Chondrocyte (in vitro differentiated cells): Measurements from ENCODE around the gene EWSR1. TPM values are rescaled to one million over a fixed set of nuclear protein-coding genes. Genes with fewer than 3 reads are reported as not detected.

Experiments used
- DNase-seq: peaks from one replicate; pipeline ENCODE4 v3.0.0; 2021; ENCODE audit warnings: mixed read lengths, low spot score
- H3K27ac Mint-ChIP-seq: one replicate; pipeline ENCODE4 v1.8.0; 2021; ENCODE audit warnings: mild to moderate bottlenecking, moderate library complexity, mixed read lengths; ENCODE audit not compliant: unreplicated experiment
- H3K27me3 Mint-ChIP-seq: 2 replicates; pipeline ENCODE4 v1.8.0; 2021; ENCODE audit warnings: low read depth, mixed read lengths
- H3K36me3 Mint-ChIP-seq: 2 replicates; pipeline ENCODE4 v1.8.0; 2021; ENCODE audit warnings: low read depth, mixed read lengths
- H3K4me1 Mint-ChIP-seq: 2 replicates; pipeline ENCODE4 v1.8.0; 2021; ENCODE audit warnings: low read depth, mild to moderate bottlenecking, mixed read lengths
- H3K4me3 Mint-ChIP-seq: one replicate; pipeline ENCODE4 v1.8.0; 2021; ENCODE audit warnings: mild to moderate bottlenecking, moderate library complexity, mixed read lengths; ENCODE audit not compliant: unreplicated experiment
- H3K9me3 Mint-ChIP-seq: 2 replicates; pipeline ENCODE4 v1.8.0; 2021; ENCODE audit warnings: low read depth, mixed read lengths
- total RNA-seq: library from RNA; stranded (reverse); gene quantifications from 3 replicates; pipeline ENCODE4 v1.2.1, GENCODE V29; 2021
- TF ChIP-seq, protein P1 (sequence below): fragments of 200-600 bp; sonication (generic); IDR thresholded peaks from 2 replicates; pipeline ENCODE4 v1.5.0; 2021; ENCODE audit warnings: antibody characterized with exemption, mild to moderate bottlenecking, moderate library complexity

EWSR1 gene
- total RNA-seq, 1 donor from 2014 or later: 139 TPM

DNA sequence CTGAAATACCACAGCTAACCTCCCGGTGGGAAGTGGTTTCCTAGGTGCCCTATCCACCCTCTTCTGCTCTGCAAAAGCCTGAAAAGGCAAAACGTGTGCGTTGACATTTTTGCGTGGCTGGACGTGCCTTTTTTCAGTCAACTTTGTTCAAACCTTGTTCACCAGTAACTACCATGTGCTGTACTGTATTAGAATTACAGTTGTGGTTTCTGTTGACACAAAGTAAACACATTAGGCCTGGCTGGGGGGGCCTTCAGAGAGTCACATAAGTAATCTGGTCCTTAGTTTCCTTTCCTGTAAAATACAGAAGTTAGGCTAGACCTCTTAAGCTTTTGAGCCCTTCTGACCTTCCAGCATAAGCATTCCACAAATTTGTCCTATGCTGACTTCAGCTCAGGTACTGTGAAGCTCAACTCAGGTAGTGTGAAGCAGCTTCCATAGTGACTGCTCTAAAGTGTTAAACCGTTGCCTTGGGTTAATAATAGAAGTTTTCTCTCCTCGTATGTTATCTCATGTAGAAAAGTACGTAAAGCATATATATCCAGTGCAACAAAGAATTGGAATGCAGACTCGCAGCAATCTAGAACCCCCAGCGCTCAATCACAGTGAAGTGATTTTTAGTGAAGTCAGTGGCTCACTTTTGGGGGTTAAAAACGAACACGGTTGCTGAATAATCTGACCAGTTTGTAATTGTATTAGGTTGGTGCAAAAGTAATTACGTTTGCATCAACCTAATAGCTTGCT, 1.8 kb downstream of the EWSR1 start:
- TF ChIP-seq, protein P1, sequence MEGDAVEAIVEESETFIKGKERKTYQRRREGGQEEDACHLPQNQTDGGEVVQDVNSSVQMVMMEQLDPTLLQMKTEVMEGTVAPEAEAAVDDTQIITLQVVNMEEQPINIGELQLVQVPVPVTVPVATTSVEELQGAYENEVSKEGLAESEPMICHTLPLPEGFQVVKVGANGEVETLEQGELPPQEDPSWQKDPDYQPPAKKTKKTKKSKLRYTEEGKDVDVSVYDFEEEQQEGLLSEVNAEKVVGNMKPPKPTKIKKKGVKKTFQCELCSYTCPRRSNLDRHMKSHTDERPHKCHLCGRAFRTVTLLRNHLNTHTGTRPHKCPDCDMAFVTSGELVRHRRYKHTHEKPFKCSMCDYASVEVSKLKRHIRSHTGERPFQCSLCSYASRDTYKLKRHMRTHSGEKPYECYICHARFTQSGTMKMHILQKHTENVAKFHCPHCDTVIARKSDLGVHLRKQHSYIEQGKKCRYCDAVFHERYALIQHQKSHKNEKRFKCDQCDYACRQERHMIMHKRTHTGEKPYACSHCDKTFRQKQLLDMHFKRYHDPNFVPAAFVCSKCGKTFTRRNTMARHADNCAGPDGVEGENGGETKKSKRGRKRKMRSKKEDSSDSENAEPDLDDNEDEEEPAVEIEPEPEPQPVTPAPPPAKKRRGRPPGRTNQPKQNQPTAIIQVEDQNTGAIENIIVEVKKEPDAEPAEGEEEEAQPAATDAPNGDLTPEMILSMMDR: no peak
- DNase-seq: no peak
- peaks cover 26% of the 10 kb centered on the region for H3K36me3 Mint-ChIP-seq
- H3K4me1 Mint-ChIP-seq: peaks cover 66% of the 10 kb centered on the region
- no peaks in the 10 kb centered on the region for H3K27me3 Mint-ChIP-seq
- peak overlapping the region; percentile 88 for H3K4me3 Mint-ChIP-seq
- peak overlapping the region; percentile 95 for H3K27ac Mint-ChIP-seq
- no peaks in the 10 kb centered on the region for H3K9me3 Mint-ChIP-seq

DNA sequence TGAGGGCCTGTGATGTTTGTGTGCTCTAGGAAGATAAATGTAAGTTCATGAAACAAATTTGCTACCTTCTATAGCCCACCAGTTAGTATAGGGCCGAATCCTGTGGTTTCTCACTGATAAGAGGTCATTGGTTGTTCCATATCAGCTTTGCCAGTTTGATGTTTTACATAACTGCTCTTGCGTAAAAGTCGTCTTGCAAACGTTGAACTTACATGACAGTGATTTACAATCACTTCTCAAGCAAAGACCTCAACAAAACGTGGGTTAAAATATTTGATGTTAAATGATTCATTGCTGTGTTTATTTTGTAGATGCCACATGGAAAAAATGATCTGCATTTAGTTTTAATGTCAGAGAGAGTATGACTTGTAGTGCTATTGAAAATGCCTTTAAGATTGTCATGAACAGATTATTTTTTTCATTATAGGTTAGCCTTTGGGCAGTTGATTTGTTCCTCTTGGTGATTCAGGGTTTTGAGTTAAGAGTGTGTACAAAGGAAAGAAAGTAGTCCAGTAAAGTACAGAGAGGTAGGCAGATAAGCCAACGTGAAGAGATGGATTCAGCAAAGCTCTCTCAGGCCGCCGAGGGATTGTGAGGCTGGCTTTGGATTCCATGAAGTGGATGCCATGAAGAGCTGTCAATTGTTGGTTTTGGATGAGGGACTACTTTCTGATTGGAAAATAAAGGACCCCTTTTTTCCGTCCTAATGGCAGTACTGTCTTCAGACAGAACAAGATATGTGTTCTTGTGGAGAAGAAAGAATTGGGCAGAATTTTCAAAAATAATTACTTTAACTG, 2.6 kb downstream of the EWSR1 start:
- peak overlapping the region; percentile 88 for H3K4me3 Mint-ChIP-seq
- H3K36me3 Mint-ChIP-seq: peaks cover 26% of the 10 kb centered on the region
- TF ChIP-seq, protein P1: no peak
- no peak for DNase-seq
- H3K4me1 Mint-ChIP-seq: peaks cover 71% of the 10 kb centered on the region
- H3K27me3 Mint-ChIP-seq: no peaks in the 10 kb centered on the region
- H3K27ac Mint-ChIP-seq: peak overlapping the region; percentile 85
- no peaks in the 10 kb centered on the region for H3K9me3 Mint-ChIP-seq

DNA sequence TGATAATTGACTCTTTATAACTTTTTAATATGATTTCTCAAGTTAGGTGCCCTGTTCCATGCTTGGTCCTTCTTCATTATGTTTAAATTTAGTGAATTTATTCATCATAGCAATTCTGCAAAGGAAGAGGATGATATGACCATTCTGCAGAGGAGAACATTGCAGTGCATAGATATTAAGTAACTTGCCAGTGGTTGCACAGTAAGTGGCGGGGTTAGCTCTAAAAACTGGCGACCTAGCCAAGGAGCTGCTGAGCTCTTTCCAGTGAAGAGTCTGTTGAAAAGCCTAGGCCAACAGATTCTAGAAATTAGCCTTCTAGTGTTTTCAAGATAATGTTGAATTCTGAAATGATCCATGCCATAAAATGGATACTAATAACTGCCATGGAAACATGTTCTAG, 4.6 kb downstream of the EWSR1 start:
- no peak overlapping the region for H3K4me3 Mint-ChIP-seq
- no peaks in the 10 kb centered on the region for H3K27me3 Mint-ChIP-seq
- TF ChIP-seq, protein P1: no peak

DNA sequence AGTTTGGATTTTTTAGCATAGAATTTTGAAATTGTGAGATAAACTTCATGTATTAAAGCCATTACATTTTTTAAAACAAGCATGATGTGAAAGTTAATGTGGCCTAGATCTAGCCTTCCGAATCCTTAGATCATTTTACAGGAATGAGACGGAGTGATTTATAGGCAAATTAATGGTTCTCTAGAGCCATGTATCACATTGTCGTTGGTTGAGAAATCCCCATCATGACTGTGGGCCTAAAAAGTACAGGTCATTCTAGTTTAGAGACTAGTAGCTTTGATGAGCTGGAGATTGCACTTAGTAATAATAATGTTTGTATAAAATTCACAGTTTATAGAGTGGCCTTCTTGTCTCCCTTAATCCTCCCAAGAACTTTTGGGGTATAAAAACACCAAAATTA, 7.1 kb downstream of the EWSR1 start:
- DNase-seq: no peak
- H3K4me3 Mint-ChIP-seq: no peak overlapping the region
- no peaks in the 10 kb centered on the region for H3K27me3 Mint-ChIP-seq
- H3K36me3 Mint-ChIP-seq: peaks cover 44% of the 10 kb centered on the region
- no peaks in the 10 kb centered on the region for H3K9me3 Mint-ChIP-seq
- peak overlapping the region; percentile 6 for H3K27ac Mint-ChIP-seq
- H3K4me1 Mint-ChIP-seq: peaks cover 63% of the 10 kb centered on the region
- TF ChIP-seq, protein P1: no peak

More for the DNA sequence above, 4.6 kb downstream of the EWSR1 start:
- H3K4me1 Mint-ChIP-seq: peaks cover 69% of the 10 kb centered on the region
- peaks cover 39% of the 10 kb centered on the region for H3K36me3 Mint-ChIP-seq
- DNase-seq: no peak
- H3K9me3 Mint-ChIP-seq: no peaks in the 10 kb centered on the region
- H3K27ac Mint-ChIP-seq: no peak overlapping the region

DNA sequence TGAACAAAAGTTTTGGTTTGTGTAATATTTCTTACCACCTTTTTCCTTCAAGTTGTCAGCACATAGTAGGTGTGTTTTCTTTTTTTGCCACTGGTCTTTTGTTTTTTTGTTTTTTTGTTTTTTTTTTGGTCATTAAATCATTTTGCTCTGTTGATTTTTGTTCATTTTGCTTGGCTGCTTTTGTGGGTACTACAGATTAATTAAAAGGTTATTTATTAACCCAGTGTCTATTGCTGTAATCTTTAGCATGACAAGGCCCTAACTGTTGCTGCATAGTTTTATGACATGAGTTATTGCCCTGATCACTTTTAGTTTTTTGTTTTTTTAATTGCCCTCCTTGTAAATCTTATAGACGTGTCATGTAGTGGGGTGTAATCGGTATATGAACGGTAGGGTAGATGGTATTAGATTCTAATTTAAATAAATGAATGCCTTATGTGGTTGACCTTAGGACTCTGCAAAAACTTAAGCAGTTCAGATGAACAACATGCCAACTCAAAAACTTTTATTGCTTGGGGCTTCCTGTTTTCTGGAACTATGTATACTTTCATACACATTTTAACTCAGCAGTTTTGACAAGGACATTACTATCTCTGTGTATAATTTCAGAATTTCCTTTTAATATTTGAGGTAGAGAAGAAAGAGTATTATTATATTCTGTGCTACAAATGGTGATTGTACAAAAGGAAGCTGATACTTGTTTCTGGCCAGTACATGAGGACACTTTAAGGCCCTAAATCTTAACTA, 7.9 kb downstream of the EWSR1 start:
- H3K4me3 Mint-ChIP-seq: no peak overlapping the region
- DNase-seq: no peak
- no peaks in the 10 kb centered on the region for H3K9me3 Mint-ChIP-seq
- TF ChIP-seq, protein P1: no peak
- peaks cover 55% of the 10 kb centered on the region for H3K4me1 Mint-ChIP-seq
- peaks cover 43% of the 10 kb centered on the region for H3K36me3 Mint-ChIP-seq
- H3K27ac Mint-ChIP-seq: peak overlapping the region; percentile 63
- no peaks in the 10 kb centered on the region for H3K27me3 Mint-ChIP-seq
